Gastroesophageal sphincter (tissue), 4 donors: ENCODE data around the gene CNTLN. TPM values are rescaled to one million over a fixed set of nuclear protein-coding genes. Genes with fewer than 3 reads are reported as not detected.
"Not testable (repeated sequence)": the region's sequence is repeated elsewhere in the genome, so short reads cannot be mapped to it uniquely, and the experiment has no call there.

Source experiments
- ATAC-seq: fragments of 150-250 bp; one replicate; pipeline ENCODE4 v1.9.1; 2016; ENCODE audit warnings: mild to moderate bottlenecking, moderate library complexity
- H3K27ac ChIP-seq, 4 donors: fragments of 200-600 bp; sonication (generic) in 3 of 4; 1 replicate in 3 of 4; 2 replicates in 1 of 4; pipeline ENCODE4 v1.5.1; 2016 to 2019
- H3K27me3 ChIP-seq: fragments of 200-600 bp; sonication (generic); one replicate; pipeline ENCODE4 v1.5.1; 2019
- H3K36me3 ChIP-seq, 2 donors: fragments of 200-600 bp; sonication (generic); one replicate each; pipeline ENCODE4 v1.5.1; 2019; ENCODE audit warnings: control low read depth in 1 of 2
- H3K4me1 ChIP-seq, 3 donors: fragments of 200-600 bp; sonication (generic); 1 replicate in 2 of 3; 2 replicates in 1 of 3; pipeline ENCODE4 v1.5.1; 2016 to 2019; ENCODE audit warnings: control low read depth in 2 of 3
- H3K4me3 ChIP-seq, 2 donors: fragments of 200-600 bp; sonication (generic); one replicate each; pipeline ENCODE4 v1.5.1; 2019; ENCODE audit warnings: mild to moderate bottlenecking in 1 of 2, moderate library complexity in 1 of 2
- H3K9me3 ChIP-seq, 3 donors: fragments of 200-600 bp; sonication (generic); one replicate each; pipeline ENCODE4 v1.5.1; 2017 to 2019; ENCODE audit warnings: control low read depth in 2 of 3
- EP300 ChIP-seq: sonication (generic); formaldehyde crosslinking; IDR thresholded peaks from one replicate; pipeline ENCODE4 v1.6.1; 2017; ENCODE audit warnings: antibody characterized with exemption, mild to moderate bottlenecking
- POLR2A ChIP-seq, 2 donors: fragments of 450-650 bp; IDR thresholded peaks; one replicate each; pipeline ENCODE4 v1.6.1; 2017; ENCODE audit warnings: antibody characterized with exemption in 2 of 2, mild to moderate bottlenecking in 2 of 2, moderate library complexity in 1 of 2
- POLR2AphosphoS5 ChIP-seq: sonication (generic); formaldehyde crosslinking; IDR thresholded peaks from one replicate; pipeline ENCODE4 v1.6.1; 2017; ENCODE audit warnings: antibody characterized with exemption
- WGBS, 2 donors: methylation state at CpG; one replicate each; pipeline ENCODE4 v1.1.5; 2018; ENCODE audit warnings: low coverage in 1 of 2; 5-methylcytosine and 5-hydroxymethylcytosine counted together
- total RNA-seq, 4 donors: library from RNA; depleted of rRNA; stranded (reverse); fragments of >200 nt; gene quantifications; one replicate each; pipeline ENCODE4 v1.1.0, GENCODE V29; 2016
- TF ChIP-seq, protein P1 (sequence below), 4 experiments: fragments of 200-600 bp in 2 of 4; fragments of 450-650 bp in 2 of 4; sonication (generic) in 1 of 4; IDR thresholded peaks; one replicate each; pipeline ENCODE4 v1.5.1; 2017 to 2019; ENCODE audit warnings: antibody characterized with exemption in 4 of 4, mild to moderate bottlenecking in 2 of 4, moderate library complexity in 2 of 4

Gene CNTLN
- total RNA-seq, 4 donors from 2014 or later = 11.3 to 17.1 (median 12.9) TPM

DNA sequence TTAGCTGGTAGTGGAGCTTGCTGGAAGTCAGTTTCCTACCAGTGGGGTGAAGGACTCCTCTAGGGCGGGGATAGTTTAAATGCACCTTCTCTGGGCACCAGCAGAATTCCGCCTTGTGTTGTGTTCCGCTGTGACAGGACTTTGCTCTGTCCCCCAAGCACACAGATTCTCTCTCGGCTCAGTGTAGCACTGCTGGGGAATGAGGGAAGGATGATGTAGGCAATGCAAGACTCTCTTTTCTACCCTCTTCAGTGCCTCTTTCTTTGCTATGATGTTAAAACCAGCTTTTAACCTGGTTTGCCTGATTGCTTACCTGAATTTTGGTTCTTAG lies 288.8 kb downstream of the CNTLN start:
- H3K4me1 ChIP-seq = no peaks in the 10 kb centered on the region
- no peak overlapping the region for H3K4me3 ChIP-seq
- no peaks in the 10 kb centered on the region for H3K9me3 ChIP-seq
- no peak overlapping the region for H3K27ac ChIP-seq
- WGBS, 2 donors = 100% methylated on average over 3 to 4 of the region's 4 CpGs
- no peaks in the 10 kb centered on the region for H3K27me3 ChIP-seq
- no peak for ATAC-seq
- peaks cover 0 to 18% of the 10 kb centered on the region in 2 donors for H3K36me3 ChIP-seq
- TF ChIP-seq, protein P1, sequence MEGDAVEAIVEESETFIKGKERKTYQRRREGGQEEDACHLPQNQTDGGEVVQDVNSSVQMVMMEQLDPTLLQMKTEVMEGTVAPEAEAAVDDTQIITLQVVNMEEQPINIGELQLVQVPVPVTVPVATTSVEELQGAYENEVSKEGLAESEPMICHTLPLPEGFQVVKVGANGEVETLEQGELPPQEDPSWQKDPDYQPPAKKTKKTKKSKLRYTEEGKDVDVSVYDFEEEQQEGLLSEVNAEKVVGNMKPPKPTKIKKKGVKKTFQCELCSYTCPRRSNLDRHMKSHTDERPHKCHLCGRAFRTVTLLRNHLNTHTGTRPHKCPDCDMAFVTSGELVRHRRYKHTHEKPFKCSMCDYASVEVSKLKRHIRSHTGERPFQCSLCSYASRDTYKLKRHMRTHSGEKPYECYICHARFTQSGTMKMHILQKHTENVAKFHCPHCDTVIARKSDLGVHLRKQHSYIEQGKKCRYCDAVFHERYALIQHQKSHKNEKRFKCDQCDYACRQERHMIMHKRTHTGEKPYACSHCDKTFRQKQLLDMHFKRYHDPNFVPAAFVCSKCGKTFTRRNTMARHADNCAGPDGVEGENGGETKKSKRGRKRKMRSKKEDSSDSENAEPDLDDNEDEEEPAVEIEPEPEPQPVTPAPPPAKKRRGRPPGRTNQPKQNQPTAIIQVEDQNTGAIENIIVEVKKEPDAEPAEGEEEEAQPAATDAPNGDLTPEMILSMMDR (IDR thresholded peaks at IDR 0.05) = no peak
- TF ChIP-seq EP300 = no peak
- TF ChIP-seq POLR2A (IDR thresholded peaks at IDR 0.05) = no peak
- no peak for TF ChIP-seq POLR2AphosphoS5

DNA sequence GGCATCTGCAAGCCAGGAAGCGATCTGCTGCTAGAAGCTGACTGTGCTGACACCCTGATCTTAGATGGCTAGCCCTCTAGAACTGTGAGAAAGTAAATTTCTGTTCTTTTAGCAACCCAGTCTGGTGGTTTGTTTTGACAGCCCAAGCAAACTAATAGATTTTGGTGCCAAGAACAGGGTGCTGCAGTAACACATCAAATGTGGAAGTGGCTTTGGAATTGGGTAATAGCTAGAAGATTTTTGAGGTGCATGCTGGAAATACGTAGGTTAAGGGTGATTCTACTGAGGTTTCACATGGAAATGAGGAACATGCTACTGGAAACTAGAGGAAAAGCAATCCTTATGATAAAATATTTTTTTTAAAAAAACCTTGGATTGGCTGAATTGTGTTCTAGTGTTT lies 290.5 kb downstream of the CNTLN start:
- Histone ChIP-seq H3K27ac (no peak overlapping the region), H3K9me3 (no peaks in the 10 kb centered on the region), H3K36me3 (peaks cover 0 to 20% of the 10 kb centered on the region in 2 donors), H3K4me1 (no peaks in the 10 kb centered on the region), H3K27me3 (no peaks in the 10 kb centered on the region), H3K4me3 (no peak overlapping the region)
- no peak for TF ChIP-seq EP300
- no peak for TF ChIP-seq POLR2A (IDR thresholded peaks at IDR 0.05)
- TF ChIP-seq POLR2AphosphoS5 = no peak
- TF ChIP-seq, protein P1 (IDR thresholded peaks at IDR 0.05) = no peak
- 75 to 92% methylated on average over 2 of the region's 2 CpGs for WGBS, 2 donors
- peak; percentile 36 for ATAC-seq

DNA sequence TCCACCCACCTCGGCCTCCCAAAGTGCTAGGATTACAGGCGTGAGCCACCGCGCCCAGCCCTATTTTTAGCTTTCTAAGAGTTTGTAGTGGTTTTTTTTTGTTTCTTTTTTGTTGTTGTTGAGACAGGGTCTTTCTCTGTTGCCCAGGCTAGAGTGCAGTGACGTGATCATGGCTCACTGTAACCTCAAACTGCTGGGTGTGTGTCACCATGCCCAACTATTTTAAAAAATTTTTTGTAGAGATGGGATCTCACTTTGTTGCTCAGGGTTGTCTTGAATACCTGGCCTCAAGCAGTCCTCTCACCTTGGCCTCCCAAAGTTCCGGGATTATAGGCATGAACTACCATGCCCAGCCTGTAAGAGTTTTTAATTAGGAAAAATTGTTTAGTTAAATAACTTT lies 298.7 kb downstream of the CNTLN start:
- Histone ChIP-seq H3K4me1 (no peaks in the 10 kb centered on the region), H3K27ac (no peak overlapping the region), H3K36me3 (peaks cover 0 to 20% of the 10 kb centered on the region in 2 donors), H3K9me3 (peaks cover 0 to 7% (median 0%) of the 10 kb centered on the region in 3 donors), H3K27me3 (no peaks in the 10 kb centered on the region), H3K4me3 (no peak overlapping the region)
- 93 to 100% methylated on average over 2 to 5 of the region's 6 CpGs for WGBS, 2 donors
- TF ChIP-seq EP300 (no peak), POLR2AphosphoS5 (no peak), POLR2A (IDR thresholded peaks at IDR 0.05) (no peak)
- TF ChIP-seq, protein P1 (IDR thresholded peaks at IDR 0.05) = no peak
- no peak for ATAC-seq

DNA sequence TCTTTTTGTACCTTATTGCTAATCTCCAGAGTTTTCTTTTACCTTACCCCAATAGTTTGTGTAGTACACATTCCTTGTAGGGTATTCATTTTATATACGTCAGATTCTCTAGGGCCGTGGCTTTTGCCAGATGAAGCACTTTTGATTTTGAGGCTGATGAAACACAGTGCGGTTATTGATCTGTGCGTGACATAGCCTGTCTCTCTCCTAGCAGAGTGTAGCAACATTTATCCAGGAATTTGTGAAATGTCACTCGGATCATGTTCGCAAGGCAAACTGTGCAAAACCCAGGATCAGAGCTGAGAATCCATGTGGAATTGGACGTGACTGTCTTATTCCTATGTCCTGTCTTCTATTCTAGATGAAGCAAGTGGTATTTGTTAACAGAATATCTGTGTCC lies 302.0 kb downstream of the CNTLN start:
- 85 to 90% methylated on average over 7 of the region's 7 CpGs for WGBS, 2 donors
- ATAC-seq = no peak
- Histone ChIP-seq H3K36me3 (peaks cover 0 to 15% of the 10 kb centered on the region in 2 donors), H3K27ac (no peak overlapping the region), H3K27me3 (no peaks in the 10 kb centered on the region), H3K4me1 (no peaks in the 10 kb centered on the region), H3K4me3 (no peak overlapping the region), H3K9me3 (peaks cover 0 to 20% (median 0%) of the 10 kb centered on the region in 3 donors)
- TF ChIP-seq EP300 = no peak
- TF ChIP-seq, protein P1 (IDR thresholded peaks at IDR 0.05) = no peak
- TF ChIP-seq POLR2A (IDR thresholded peaks at IDR 0.05) = no peak
- TF ChIP-seq POLR2AphosphoS5 = no peak

DNA sequence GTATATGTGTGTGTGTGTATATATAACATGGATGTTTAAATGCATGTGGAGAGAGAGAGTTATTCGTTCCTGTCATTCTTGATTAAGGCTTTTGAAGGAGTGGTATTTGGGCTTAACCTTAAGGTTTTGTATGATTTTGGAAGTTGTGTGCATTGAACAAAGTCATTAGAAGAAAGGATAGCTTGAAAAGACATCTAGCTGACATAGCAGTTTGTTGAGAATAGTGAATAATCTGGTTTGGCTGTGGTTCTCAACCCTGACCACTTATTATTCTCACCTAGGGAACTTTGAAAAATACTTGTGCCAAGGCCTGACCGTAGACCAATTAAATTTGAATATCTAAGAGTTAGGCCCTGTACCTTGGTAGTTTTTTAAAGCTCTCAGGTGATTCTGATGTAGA lies 303.0 kb downstream of the CNTLN start:
- Histone ChIP-seq H3K9me3 (peaks cover 0 to 20% (median 0%) of the 10 kb centered on the region in 3 donors), H3K27me3 (no peaks in the 10 kb centered on the region), H3K36me3 (peaks cover 0 to 15% of the 10 kb centered on the region in 2 donors), H3K4me1 (no peaks in the 10 kb centered on the region), H3K4me3 (no peak overlapping the region), H3K27ac (no peak overlapping the region)
- TF ChIP-seq POLR2A (IDR thresholded peaks at IDR 0.05) (no peak), EP300 (no peak), POLR2AphosphoS5 (no peak)
- TF ChIP-seq, protein P1 (IDR thresholded peaks at IDR 0.05) = no peak
- ATAC-seq = no peak
- 93 to 94% methylated on average over 2 of the region's 2 CpGs for WGBS, 2 donors

DNA sequence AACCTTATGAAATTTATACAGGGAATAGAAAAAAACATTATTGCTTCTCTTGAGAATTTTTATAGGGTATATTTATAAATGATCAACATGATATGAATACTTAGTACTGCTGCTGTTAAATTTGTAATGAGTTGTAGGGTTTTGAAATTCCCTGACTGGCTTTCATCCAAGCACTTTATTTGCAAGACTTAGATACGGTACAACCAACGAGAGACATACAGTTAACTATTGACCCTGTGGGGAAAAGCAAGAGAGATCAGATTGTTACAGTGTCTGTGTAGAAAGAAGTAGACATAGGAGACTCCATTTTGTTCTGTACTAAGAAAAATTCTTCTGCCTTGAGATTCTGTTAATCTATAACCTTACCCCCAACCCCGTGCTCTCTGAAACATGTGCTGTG lies 310.3 kb downstream of the CNTLN start:
- H3K4me1 ChIP-seq, H3K27me3 ChIP-seq, ATAC-seq, H3K4me3 ChIP-seq, H3K27ac ChIP-seq: not testable (repeated sequence)
- 82 to 88% methylated on average over 2 to 3 of the region's 3 CpGs for WGBS, 2 donors
- Histone ChIP-seq H3K9me3 (peaks cover 0 to 12% (median 0%) of the 10 kb centered on the region in 3 donors), H3K36me3 (peaks cover 0 to 17% of the 10 kb centered on the region in 2 donors)
